SKM-1 treated with dmso at 0.1 percent for 144 hours (cell line): ENCODE measurements around the gene MAPK13.
"Not testable (repeated sequence)": the region's sequence is repeated elsewhere in the genome, so short reads cannot be mapped to it uniquely, and the experiment has no call there.

Source experiments
- DNase-seq: peaks from one replicate; lab custom pipeline; 2025; ENCODE audit not compliant: unreplicated experiment; lab: John Stamatoyannopoulos, UW

MAPK13 gene

GRCh38 chr6:36114798-36115408, 15.4 kb upstream of the MAPK13 start:
- peak; percentile 84 for DNase-seq

GRCh38 chr6:36115412-36115811, 14.9 kb upstream of the MAPK13 start:
- DNase-seq: no peak

GRCh38 chr6:36116066-36116864, 14.0 kb upstream of the MAPK13 start:
- no peak for DNase-seq

- no peak for DNase-seq
These were observed 13.4 kb upstream of the MAPK13 start for GRCh38 chr6:36116943-36117342.

- no peak for DNase-seq
These were observed 12.4 kb upstream of the MAPK13 start for GRCh38 chr6:36117658-36118549.

GRCh38 chr6:36118550-36119107, 11.7 kb upstream of the MAPK13 start:
- DNase-seq: peak; percentile 35

GRCh38 chr6:36119209-36119608, 11.1 kb upstream of the MAPK13 start:
- DNase-seq: no peak

- DNase-seq: no peak
These were observed 10.3 kb upstream of the MAPK13 start for GRCh38 chr6:36120018-36120417.

GRCh38 chr6:36120539-36120938, 9.8 kb upstream of the MAPK13 start:
- DNase-seq: no peak

- DNase-seq: peak; percentile 40
These were observed 9.1 kb upstream of the MAPK13 start for GRCh38 chr6:36120979-36121786.

GRCh38 chr6:36121787-36122494, 8.4 kb upstream of the MAPK13 start:
- no peak for DNase-seq

GRCh38 chr6:36122495-36123269, 7.6 kb upstream of the MAPK13 start:
- DNase-seq: no peak

GRCh38 chr6:36123270-36124139, 6.8 kb upstream of the MAPK13 start:
- peak; percentile 69 for DNase-seq

GRCh38 chr6:36124346-36124745, 6.0 kb upstream of the MAPK13 start:
- DNase-seq: not testable (repeated sequence)

- no peak for DNase-seq
These were observed 5.4 kb upstream of the MAPK13 start for GRCh38 chr6:36124881-36125280.

- no peak for DNase-seq
These were observed 4.7 kb upstream of the MAPK13 start for GRCh38 chr6:36125575-36125974.

- DNase-seq: no peak
These were observed 4.2 kb upstream of the MAPK13 start for GRCh38 chr6:36126121-36126520.
